HG03196 (cell line): ENCODE results near the gene PRKN.

Source experiments
- ATAC-seq: cut with Tn5 transposase; IDR thresholded peaks from one replicate; pipeline ENCODE4 v1.9.1; 2021; ENCODE audit not compliant: unreplicated experiment

PRKN gene

DNA sequence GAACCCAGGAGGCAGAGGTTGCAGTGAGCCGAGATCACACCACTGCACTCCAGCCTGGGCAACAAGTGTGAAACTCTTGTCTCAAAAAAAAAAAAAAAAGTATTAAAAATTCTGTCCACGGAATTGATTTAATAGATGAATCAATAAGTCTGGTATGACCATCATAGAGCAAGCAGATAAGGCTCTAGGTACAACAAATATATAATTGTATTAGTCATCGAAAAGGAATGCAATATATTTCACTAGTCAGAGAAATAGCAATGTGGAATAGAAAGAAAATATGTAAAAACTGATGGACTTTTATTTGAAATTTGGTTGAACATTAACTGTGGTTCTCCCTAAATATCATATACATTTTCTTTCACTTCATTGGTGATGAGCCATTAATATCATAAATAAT is 976.9 kb downstream of the PRKN start:
- ATAC-seq: no peak

DNA sequence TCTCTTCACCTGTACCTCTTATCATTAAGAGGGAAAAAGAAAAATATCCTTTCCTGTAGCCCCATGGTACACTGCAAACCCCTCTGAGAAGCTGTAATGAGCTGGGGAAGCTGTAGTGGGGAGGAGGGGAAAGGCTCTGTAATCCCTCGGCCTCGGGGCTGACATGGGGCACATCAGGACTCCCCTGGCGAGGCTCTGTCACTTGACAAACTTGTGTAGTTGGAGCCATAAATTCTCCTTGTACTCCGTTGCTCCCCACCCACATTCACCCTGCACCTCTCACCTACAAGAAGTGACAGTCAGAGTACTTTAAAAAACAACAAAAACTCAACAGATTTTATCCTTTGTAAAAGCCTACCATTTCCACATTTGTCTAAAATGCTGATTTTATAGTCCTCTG is 978.0 kb downstream of the PRKN start:
- ATAC-seq: no peak

DNA sequence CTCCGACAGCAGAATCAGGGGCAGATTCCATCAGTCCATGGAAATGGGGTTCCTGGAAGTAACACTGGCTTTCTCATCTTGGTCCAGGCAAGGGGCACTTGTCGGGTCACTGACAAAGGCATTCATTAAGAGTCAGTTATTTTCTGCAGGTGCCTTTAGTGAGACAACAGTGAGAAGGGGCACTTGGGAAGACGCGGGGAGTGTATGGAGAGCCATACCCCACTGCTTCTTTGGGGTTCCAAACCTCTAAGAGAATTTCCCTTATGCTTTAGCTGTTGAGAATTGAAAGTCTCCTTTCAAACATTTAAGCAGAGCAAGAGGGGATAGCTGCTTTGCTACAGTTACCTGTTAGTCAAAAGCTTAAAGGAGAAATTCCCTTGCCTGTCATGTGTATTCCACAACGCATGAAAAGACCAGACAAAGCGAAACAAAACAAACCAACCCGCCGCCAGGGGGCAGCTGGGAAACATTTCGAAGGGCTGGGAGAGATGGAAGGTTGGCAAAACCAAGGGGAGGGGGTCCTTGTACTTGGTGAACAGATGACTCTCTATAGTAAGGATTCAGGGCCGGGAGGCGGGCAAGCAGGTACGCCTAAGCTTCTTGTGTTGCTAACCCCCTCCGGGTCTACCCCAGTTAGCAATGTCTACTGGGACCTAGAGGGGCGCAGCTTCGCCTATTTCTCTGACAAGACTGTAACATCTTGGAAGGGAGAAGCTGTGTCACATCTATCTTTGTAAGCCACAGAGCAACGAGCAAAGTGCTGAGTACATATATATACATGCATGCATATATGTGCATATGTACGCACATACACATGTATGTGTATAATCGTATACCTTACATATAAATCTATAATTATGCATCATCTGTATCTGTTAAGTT is 978.8 kb downstream of the PRKN start:
- no peak for ATAC-seq

DNA sequence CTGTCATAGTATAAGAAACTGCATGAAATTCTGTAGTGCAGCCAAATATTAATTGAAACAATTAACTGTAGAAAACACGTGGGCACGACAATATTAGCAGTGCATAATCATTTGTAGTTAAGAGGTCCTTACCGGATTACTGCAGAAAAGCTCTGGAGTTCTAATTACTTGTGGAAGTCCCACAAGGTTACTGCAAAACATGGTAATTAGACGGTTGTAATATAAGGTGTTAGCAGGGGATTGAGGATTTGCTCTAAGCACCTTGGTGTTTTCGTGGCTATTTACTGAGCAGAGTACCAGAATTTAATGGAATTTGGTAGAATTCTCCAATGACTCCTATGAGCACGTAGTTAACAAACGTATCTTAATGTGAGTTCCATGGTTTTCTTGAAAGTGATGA is 980.1 kb downstream of the PRKN start:
- ATAC-seq: no peak

DNA sequence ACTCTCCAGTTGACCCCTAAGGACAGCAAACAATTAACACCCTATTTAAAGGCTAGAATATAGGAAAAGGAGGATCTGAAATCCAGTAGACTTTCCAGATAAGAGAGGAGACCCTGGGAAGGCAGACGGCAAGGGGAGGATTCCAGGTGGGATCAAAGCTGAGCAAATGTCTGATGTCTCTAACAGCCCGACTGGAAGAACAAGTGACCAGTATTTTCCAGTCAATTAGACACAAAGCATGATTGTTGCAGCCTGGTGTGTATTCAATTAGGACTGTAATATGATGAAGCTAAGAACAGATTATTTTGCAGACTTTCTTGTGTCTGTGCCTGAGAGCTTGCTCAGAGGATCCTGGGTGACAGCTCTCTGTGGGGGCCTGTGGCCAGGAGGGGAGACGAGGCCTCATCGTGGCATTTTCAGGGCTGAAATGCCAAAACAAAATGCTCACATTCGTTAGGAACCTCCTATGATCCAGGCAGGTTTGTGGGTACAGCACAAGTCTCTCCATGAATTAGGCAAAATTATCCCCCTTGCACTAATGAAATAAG is 981.9 kb downstream of the PRKN start:
- ATAC-seq: no peak

DNA sequence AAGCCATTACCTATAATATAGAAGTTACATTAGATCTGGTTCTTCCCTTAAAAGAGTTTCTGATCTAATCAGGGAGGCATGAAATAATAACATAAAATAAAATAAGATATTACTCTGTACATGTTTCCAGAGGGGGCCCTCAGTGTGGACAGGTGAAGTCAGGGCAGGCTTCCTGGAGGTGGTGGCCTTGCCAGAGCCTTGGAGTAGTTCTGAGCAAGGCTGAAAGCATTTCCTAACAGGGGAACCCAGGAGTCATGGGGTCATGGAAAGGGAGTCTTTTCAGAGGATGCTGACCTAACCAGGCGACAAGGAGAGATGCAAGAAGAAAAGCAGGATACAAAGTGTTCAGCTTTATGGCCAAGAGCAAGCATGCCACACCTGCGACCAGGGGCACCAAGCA is 982.4 kb downstream of the PRKN start:
- ATAC-seq: no peak

DNA sequence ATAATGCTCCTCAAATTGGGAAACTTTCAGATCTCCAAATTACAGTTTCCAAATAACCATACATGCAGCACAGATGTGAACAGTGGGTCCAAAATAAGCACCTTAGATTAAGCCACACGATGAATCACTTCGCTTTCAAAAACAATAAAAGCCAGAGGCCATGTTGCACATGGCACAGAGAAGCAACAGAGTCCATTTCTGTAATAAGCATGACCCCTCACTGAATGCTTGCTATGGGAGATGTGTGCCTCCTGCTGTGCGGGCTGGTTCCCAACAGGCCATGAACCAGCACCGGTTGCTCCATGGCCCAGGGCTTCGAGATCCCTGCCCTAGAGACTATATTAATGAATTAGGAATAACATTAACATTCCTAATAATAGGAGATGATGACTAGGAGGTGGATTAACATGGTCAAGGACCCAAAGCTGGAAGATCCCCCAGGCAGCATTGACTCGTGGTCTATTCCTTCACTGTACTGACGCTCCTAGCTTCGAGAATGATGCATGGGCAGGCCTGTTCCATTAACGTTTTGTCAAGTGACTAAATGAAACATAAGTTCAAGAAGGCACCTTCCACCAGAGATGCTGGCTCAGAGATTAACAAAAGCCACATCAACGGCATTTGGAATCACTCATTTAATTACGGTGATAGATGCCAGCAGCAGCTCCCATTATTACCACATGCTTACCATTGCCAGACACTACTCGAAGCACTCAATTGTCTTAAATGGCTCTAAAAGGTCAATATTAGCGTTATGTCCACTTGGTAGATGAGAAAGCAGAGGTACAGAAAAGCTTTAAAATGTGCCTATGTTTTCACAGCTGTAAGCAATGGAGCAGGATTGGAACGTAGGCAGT is 983.1 kb downstream of the PRKN start:
- no peak for ATAC-seq

DNA sequence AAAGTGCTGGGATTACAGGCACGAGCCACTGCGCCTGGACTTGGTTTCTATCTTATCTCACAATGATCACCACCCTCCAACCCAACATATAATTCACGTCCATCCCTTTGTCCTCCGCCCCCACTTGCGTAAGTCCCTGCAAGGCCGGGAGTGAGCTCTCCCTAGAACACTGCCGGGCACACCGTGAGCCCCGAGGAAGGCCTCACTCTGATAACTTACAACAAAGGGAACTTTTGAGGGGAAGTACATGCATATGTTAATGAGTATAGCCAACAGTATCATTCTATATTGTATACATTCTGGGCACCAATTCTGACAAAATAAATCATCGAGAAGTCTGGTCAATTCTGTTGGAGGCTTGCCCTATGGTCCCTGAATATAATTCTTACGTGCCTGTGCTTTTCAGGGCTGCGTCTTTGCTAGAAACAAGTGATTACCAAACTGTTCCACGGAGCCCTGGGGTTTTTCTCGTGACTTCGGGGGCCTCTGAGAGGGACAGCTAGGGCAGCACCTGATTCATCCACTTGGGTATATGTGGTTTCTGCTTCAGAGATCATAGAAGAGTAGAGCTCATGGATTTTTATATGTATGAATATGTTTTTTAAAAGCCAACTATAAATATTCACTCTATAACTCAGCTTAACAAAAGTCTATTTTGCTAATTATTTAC is 983.9 kb downstream of the PRKN start:
- ATAC-seq: no peak

DNA sequence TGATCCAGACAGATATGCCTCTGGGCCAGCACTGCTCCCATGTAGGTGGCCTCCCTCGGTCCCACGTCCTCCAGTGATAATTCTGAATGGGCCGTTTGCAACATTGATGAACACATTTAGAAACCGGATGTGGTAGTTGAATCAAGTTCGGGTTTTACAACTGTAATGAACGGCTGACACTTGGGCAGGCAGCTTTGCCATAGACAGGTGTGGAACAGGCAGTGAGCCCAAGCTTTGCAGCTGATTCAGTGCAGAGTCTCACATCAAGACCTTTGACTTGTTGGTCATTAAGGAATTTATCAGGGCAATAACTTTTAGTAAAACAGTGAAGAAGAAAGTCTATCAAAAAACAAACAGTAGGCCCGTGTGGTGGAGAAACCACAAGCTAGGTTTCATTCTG is 987.1 kb downstream of the PRKN start:
- no peak for ATAC-seq

DNA sequence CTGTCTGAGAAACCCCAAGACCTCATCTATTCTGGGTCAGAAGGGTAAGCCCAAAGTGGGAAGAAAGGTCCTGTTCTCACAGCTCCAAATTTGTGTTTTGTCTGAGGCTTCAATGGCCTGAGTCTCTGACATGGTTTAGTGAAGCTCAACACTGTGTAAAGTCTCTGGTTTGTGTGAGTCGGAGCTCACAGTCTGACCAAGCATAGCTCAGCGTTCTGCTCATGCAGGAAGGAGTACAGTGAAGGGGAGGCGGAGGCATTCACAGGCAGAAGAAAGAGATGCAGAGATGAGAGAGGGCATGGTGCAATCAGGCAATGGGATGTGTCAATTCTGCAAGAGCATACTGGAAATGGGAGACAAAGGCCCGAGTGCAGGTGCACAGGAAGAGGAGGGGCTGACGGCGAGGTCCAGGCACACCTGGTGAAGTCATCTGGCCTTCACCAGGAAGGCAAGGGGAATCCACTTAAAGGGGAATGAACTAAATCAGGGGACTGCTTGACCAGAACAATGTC is 990.7 kb downstream of the PRKN start:
- no peak for ATAC-seq

DNA sequence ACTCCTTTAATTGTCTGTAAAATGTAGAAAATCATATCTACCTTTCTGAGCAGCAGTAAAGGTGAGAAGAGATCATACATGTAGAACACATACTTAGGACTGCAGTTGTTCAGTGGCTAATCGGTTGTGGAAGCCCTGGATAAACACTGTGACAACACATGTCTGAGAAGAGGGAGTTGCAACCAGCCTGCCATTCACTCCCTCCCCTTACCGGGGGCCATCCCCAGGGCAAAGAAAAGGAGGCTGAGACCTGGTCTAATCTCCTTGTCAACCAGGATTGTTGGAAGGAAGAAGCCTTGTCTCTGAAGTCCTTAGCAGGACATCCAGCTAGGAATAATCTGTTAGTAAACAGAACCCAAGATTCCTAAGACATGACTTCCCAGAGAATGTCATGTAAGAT is 991.2 kb downstream of the PRKN start:
- no peak for ATAC-seq

DNA sequence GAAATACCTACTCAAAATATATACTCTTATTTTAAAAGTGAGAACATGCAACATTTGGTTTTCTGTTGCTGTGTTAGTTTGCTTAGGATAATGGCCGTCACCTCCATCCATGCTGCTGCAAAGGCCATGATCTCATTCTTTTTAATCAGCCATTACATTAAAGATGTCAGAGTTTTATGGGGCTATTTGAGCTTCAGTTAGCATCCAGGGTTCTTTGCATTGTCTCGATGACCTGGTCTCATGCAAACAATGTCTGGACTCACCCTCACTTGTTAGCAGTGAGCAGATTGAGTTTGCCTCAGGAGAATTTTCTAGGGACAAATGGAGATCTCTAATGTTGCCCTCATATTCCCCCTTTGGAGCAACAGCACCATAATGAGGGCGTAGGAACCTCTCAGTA is 995.0 kb downstream of the PRKN start:
- ATAC-seq: no peak

DNA sequence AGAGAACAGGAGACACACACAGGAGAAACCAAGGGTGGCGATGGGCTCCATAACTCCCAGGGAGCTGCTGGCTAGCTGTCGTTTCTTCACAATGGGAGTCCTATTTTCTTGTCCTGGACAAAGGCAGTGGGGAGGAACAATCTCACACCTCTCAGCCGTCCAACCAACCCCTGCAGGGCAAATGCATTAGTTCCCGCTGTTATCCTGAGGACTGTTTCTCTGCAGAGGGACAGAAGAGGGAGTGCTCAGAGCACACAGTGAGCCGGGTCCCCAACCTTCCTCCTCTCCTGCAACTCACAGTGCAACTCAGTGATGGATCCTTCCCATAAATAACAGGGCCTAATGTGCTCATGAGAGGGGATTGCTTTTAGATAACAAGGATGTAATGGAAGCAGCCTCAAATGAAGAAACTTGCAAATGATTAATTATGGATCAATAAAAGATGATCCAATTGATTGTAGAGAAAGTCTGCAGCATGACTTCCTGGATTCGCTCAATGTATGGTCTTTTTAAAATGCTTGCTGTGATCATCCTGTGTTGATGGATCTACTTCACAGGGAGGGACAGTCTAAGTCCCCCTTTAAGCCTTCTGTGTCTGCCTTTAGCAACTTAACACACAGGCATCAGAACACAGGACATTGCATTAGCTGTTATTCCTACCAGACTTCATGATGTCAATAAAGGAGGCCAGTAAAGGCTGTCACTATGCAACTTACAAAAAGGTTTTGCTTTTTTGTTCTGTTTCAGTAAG is 1000.3 kb downstream of the PRKN start:
- ATAC-seq: no peak

DNA sequence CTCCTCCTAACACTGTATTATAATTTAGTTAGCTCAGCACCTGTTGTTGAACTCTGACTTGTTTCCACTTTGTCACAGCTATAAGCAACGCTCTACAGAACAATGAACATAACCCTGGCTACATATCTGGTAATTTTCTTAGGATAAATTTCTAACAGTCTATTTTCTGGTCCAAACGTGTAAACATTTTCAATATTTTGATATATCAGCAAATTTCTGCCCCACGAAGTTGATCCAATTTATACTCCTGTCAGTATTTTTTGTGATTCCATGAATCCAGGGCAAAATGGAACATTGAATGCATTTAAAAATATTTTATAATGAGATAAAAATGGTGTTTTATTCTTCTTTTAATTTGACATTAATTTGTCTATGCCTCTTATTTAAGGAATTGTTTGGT is 1005.2 kb downstream of the PRKN start:
- no peak for ATAC-seq

DNA sequence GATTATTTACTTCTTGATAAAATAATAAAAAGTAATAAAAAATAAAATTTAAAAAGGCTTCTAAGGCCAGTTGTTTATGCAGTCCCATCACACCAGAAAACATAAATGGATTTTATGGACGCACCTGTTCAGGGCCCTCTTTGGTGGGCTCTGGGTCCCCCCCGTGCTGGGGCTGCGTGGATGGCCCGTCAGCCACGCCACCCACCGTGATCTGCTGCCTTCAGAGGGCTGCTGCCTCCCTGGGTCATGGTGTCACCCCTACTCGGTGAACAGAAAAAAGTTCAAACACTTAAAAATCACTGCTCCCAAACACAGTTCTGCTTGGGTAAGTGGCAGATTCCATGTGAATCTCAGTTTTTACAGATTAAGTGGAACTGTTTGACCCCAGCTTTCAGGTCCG is 1006.1 kb downstream of the PRKN start:
- ATAC-seq: no peak

DNA sequence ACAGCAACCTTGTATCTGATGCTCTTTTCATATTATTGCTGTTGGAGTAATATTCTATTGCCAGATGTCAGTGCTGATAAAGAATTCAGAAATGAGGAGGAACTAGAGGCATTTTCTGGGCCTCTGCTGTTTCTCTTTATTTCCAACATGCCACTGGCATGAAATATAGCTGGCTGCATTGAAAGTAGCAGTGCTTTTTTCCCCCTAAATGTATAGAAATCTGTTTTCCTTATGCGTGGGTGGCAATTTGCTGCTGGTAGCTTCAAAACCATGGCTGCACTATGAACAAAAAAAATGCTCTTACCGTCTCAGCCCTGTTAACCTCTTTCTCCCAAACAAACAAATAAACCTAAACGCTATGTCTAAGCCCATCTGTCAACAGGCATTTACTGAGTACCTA is 1011.4 kb downstream of the PRKN start:
- no peak for ATAC-seq

DNA sequence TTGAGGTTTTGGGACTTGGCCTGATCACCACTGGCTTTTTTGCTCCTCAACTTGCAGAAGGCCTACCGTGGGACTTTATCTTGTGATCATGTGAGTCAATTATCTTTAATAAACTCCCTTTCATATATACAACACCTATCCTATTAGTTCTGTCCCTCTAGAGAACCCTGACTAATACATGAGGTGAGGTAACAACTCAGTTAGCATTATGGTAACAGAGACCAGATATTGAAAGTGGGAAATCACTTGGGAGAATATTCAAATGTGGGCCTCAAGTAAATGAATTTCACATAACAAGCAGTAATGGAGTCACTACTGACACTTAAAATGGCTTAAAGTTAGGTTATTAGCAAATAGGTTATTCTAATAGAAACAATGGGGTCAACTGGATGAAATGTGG is 1015.6 kb downstream of the PRKN start:
- ATAC-seq: no peak

DNA sequence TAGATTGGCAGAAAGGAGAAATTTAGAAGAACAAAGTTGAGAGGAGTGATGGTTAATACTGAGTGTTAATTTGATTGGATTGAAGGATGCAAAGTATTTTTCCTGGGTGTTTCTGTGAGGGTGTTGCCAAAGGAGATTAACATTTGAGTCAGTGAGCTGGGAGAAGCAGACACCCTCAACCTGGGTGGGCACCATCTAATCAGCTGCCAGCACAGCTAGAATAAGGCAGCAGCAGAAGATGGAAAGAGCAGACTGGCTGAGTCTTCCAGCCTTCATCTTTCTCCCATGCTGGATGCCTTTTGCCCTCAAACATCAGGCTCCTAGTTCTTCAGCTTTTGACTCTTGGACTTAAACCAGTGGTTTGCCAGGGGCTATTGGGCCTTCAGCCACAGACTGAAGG is 1016.1 kb downstream of the PRKN start:
- no peak for ATAC-seq

DNA sequence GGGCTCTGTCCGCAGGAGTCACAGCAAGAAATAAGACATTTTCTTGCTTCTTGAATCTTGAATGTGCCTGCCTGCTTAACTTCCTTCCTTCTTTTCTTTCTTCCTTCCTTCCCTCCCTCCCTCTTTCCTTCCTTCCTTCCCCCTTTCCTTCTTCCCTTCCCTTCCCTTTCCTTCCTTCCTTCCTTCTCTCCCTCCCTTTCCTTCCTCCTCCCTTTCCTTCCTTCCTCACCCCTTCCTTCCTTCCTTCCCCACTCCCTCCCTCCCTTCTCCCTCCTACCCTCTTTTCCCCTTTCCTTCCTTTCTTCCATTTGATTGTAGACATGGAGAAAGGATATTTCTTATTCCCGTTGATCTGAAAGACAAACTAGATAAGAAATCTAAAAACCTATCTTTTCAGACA is 1016.9 kb downstream of the PRKN start:
- ATAC-seq: no peak

DNA sequence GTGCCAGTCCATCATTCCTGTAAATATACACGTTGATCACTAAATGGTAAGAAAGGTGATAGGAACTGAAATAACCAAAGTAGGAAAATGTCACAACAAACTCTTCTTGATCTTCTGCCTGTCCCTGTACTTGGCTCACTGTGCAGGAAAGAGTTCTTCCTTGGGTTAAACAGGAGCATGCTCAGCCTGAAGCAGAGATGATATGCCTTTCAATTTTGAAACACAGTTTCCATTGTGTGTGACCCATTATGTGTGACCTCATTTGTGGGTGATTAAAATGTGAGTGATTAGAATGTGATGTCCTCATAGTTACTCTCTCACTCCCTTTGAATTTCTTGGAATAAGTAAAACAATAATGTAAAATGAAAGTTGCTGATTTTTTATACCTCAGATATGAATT is 1026.5 kb downstream of the PRKN start:
- no peak for ATAC-seq

DNA sequence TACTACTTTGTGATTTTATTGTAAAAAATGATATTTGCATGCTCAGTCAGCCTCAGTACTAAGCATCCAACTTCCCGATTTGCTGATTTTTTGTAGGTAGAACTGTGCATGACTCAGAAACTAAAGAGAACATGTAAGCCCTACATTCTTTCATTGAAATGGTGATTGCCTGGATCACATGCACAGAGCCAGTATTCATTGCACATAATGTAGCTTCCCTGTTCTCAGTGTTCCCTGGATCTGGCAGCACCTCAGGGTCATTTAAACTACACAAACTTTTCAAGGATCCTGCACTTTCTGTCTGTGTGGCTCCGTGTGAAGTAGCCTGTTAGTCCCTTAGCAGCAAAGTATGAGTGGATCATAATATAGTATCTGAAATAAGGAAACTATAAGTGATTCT is 1030.8 kb downstream of the PRKN start:
- no peak for ATAC-seq
